ES-I3 (cell line): Measurements from ENCODE around the gene THSD4.
"Not testable (repeated sequence)": the region's sequence is repeated elsewhere in the genome, so short reads cannot be mapped to it uniquely, and the experiment has no call there.

Experiments used
- H3K36me3 ChIP-seq: 2 replicates; pipeline ENCODE4 v1.6.1; 2013; ENCODE audit warnings: mild to moderate bottlenecking, low read length, control low read depth, moderate library complexity; ENCODE audit not compliant: insufficient read depth
- H3K4me1 ChIP-seq: 2 replicates; pipeline ENCODE4 v1.6.1; 2013; ENCODE audit warnings: mild to moderate bottlenecking, control low read depth, low read length; ENCODE audit not compliant: insufficient read depth
- H3K9ac ChIP-seq: 2 replicates; pipeline ENCODE4 v1.6.1; 2013; ENCODE audit warnings: low read depth, mild to moderate bottlenecking, low read length, moderate library complexity
- H3K9me3 ChIP-seq: 2 replicates; pipeline ENCODE4 v1.6.1; 2013; ENCODE audit warnings: mild to moderate bottlenecking, low read length, moderate library complexity; ENCODE audit not compliant: control insufficient read depth, insufficient read depth

THSD4 gene

GRCh38 chr15:71433402-71433801 is 318.1 kb downstream of the THSD4 start:
- H3K9me3 ChIP-seq, result peaks cover 3% of the 10 kb centered on the region; the same call in 1 of the 2 replicates
- no peaks in the 10 kb centered on the region for H3K36me3 ChIP-seq
- H3K4me1 ChIP-seq, result peaks cover 18% of the 10 kb centered on the region; the same call in 1 of the 2 replicates
- H3K9ac ChIP-seq, result no peak overlapping the region

GRCh38 chr15:71434774-71435173 is 319.5 kb downstream of the THSD4 start:
- Histone ChIP-seq H3K9me3 (peaks cover 3% of the 10 kb centered on the region; the same call in 1 of the 2 replicates), H3K36me3 (no peaks in the 10 kb centered on the region), H3K4me1 (peaks cover 6% of the 10 kb centered on the region; the same call in 1 of the 2 replicates), H3K9ac (no peak overlapping the region)

- Histone ChIP-seq H3K9me3 (peaks cover 3% of the 10 kb centered on the region; the same call in 1 of the 2 replicates), H3K9ac (no peak overlapping the region), H3K4me1 (peaks cover 6% of the 10 kb centered on the region; the same call in 1 of the 2 replicates), H3K36me3 (no peaks in the 10 kb centered on the region)
These were observed 320.3 kb downstream of the THSD4 start for GRCh38 chr15:71435552-71435951.

- H3K4me1 ChIP-seq, result 0 out of 2 replicates have a peak, but pooled peaks cover 3% of the 10 kb centered on the region
- H3K9ac ChIP-seq, result no peak overlapping the region
- H3K9me3 ChIP-seq, result peaks cover 3% of the 10 kb centered on the region; the same call in 1 of the 2 replicates
- no peaks in the 10 kb centered on the region for H3K36me3 ChIP-seq
These were observed 321.6 kb downstream of the THSD4 start for GRCh38 chr15:71436854-71437253.

DNA sequence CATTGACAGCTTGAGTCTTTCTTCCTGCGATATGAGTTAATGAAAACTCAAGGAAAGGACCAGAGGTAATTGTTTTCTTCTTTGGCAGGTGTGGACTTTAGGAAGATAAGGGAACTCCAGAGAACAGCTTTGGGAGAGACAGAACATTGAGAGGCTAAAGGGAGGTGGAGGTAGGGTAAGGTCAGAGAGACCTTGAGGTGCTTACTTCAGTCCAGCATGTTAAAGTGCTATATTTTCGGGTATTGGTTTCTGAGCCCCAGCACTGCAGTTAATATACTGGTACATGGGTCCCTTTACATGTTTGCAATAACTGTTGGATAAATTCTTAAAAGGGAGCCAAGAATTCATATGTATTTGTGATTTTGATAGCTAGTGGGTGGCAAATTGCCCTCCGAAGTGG is 322.1 kb downstream of the THSD4 start:
- H3K36me3 ChIP-seq, result no peaks in the 10 kb centered on the region
- H3K4me1 ChIP-seq, result 0 out of 2 replicates have a peak, but pooled peaks cover 3% of the 10 kb centered on the region
- H3K9me3 ChIP-seq, result peaks cover 3% of the 10 kb centered on the region; the same call in 1 of the 2 replicates
- H3K9ac ChIP-seq, result no peak overlapping the region

DNA sequence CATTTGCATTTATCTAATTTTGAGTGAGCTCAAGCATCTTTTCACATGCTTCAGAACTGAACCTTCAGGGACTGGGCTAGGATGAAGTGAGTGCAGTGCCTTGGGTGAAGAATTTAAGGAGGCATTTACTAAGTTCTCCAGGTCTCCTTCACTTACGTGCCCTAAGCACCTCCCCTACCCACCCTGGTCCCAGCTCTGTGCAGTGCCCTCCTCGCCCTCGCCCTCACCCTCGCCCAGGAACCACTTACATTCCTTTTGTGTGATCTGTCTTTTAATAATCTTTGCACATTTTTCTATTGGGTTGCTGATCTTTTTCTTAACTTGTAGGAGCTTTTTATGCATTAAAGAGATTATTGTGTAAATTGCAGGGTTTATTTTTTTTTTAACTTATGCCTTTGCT is 322.6 kb downstream of the THSD4 start:
- Histone ChIP-seq H3K9ac (no peak overlapping the region), H3K36me3 (no peaks in the 10 kb centered on the region), H3K9me3 (peaks cover 3% of the 10 kb centered on the region; the same call in 1 of the 2 replicates), H3K4me1 (peaks cover 6% of the 10 kb centered on the region; the same call in 1 of the 2 replicates)

DNA sequence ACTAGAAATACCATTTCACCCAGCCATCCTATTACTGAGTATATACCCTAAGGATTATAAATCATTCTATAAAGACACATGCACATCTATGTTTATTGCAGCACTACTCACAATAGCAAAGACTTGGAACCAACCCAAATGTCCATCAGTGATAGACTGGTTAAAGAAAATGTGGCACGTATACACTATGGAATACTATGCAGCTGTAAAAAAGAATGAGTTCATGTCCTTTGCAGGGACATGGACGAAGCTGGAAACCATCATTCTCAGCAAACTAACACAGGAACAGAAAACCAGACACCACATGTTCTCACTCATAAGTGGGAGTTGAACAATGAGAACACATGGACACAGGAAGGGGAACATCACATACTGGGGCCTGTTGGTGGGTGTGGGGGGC is 324.2 kb downstream of the THSD4 start:
- not testable (repeated sequence) for H3K9me3 ChIP-seq, H3K36me3 ChIP-seq, H3K9ac ChIP-seq
- peaks cover 15% of the 10 kb centered on the region; the same call in 1 of the 2 replicates for H3K4me1 ChIP-seq

DNA sequence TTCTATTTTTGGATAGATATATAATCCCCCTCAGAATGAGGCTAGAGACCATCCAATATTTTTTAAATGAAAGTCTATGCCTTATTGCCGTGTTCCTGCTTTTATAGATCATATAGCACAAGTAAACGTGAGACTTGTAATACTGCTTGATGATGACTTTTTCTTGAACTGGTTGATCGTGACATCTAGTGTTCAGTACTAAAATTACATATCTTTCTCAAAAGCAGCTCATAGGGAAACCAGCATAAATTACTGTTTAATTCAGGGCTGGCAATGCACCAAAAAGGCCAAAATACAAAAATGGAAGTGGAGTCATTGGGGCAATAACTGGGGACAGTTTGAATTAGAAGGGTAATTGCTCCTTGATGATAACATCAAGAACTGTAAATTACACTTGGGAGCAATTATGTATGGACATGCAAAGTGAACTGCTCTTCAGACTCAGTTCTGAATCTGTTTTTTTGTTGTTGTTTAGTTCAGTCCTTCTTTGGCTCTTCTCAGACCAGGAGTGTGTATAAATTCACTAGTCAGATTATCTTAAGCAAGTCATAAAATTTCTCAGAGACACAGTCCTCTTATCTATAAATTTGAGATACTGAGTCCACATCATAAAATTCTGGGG is 325.3 kb downstream of the THSD4 start:
- H3K4me1 ChIP-seq, result peaks cover 12% of the 10 kb centered on the region; the same call in 1 of the 2 replicates

DNA sequence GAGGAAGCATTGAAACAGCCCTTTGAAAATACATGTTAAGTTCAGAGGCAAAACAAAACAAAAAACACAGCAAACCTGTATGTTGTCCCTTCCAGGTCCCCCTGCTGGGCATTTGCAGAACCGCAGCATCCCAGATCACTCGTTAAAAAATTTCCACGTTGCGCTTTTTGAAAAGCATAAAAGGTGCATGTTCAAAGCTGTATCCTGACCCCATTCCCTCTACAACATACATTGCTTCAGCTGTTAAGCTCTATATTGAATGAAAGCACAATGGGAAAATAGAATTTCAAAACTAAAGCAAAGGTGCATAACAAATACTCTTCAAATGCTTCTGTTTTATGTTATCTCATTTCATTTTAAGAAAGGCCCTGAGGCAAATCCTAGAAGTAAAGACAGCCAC is 328.3 kb downstream of the THSD4 start:
- Histone ChIP-seq H3K9me3 (no peaks in the 10 kb centered on the region), H3K4me1 (peaks cover 20% of the 10 kb centered on the region), H3K36me3 (no peaks in the 10 kb centered on the region), H3K9ac (no peak overlapping the region)

More for the DNA sequence above, 325.3 kb downstream of the THSD4 start:
- Histone ChIP-seq H3K9me3 (peaks cover 3% of the 10 kb centered on the region; the same call in 1 of the 2 replicates), H3K9ac (no peak overlapping the region), H3K36me3 (no peaks in the 10 kb centered on the region)

DNA sequence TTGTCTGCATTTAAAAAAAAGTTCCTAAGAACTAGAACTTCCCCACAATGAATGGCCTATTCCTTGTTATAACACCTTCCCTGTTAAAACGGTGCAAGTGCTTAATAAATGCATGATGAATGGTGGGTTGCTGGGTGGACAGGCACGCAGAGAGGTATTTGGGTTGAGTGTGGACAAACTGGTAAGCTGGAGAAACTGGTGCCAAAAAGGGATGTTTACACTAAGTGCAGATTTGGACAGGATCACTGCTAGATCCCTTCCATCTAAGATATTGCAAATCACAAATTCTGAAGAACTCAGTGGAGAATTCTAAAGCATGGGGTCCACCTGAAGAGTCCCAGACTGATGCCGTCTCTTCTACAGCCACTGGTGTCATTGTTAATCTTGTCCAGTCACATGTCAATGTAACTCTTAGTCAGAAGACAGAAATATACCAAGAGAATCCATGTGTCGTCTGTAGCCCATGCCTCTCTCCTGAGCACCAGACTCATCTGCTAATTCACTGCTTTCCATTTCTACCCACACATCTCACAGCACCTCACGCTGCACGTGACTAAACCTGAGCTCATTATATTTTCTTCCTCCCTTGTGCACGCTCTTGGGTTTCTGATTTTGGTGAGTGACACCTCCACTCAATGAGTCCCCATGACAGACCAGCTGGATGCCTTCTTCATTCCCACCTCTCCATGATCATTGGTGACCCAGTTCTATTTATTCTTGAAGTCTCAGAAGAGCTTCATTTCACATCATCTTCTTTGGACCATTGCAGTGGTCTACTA is 328.9 kb downstream of the THSD4 start:
- no peaks in the 10 kb centered on the region for H3K36me3 ChIP-seq
- peaks cover 20% of the 10 kb centered on the region for H3K4me1 ChIP-seq
- no peaks in the 10 kb centered on the region for H3K9me3 ChIP-seq
- no peak overlapping the region for H3K9ac ChIP-seq

- peaks cover 20% of the 10 kb centered on the region for H3K4me1 ChIP-seq
- no peaks in the 10 kb centered on the region for H3K9me3 ChIP-seq
- no peak overlapping the region for H3K9ac ChIP-seq
- H3K36me3 ChIP-seq, result no peaks in the 10 kb centered on the region
These were observed 329.8 kb downstream of the THSD4 start for GRCh38 chr15:71444866-71445590.

DNA sequence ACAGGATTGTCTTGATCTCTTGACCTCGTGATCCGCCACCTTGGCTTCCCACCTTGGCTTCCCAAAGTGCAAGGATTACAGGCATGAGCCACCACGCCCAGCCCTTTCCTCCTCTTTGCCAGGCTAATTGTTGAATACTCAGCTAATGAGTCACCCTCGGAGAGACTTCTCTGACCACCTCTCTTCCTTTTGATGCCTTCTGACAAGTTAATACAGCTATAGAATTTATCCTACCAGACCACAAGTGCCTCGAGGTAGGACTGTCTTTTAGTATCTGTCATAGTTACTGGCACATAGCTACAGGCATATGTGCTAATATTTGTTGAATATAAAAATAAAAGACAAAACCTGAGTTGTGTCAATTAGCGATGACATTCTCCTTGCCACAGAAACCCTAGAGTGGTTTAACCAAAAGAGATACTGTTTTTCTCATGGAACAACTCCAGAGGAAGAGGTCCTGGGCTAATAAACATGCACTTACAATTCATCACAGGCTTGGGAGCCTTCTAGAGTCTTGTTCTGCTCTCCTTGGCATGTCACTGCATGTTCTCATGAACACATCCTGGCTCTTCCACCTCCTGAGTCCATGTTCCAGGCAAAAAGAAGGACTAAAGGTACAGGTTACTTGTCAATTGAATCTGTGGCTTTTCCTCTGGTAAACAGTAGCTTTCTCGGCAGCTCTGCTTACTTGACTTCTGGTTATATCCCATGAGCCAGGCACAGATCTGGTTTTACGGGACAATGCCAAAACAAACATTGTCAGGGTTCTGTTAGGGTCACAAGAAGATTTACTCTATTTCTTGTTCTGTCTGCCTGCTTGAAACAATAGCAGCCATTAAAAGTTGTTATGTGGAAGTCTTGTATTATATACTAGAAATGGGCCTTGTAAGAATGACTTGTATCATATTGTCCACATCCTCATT is 332.3 kb downstream of the THSD4 start:
- no peak overlapping the region for H3K9ac ChIP-seq
- peaks cover 20% of the 10 kb centered on the region for H3K4me1 ChIP-seq
- no peaks in the 10 kb centered on the region for H3K9me3 ChIP-seq
- no peaks in the 10 kb centered on the region for H3K36me3 ChIP-seq

DNA sequence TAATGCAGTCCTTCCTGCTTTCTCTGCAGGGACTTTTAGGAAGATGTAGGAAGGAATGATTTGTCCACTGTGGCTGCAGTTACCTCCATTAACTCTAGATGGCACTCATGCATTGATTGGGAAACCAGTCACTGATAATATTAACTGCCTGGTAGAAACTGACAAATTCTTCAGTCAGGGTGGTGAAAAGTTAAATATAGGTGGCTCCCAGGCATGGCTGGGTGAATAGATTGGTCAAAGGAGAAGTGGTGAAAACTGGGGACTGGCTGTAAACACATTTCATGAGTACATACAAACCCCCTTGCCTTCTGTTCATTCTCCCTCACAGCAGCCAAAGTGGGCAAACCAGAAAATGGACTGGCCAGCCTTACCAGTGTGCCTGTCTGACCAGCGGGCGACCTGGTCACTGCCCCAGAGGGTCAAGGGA is 333.4 kb downstream of the THSD4 start:
- Histone ChIP-seq H3K36me3 (no peaks in the 10 kb centered on the region), H3K9ac (no peak overlapping the region), H3K4me1 (peaks cover 10% of the 10 kb centered on the region; the same call in 1 of the 2 replicates), H3K9me3 (no peaks in the 10 kb centered on the region)
